ENCODE results near the gene NTN1.

DNA sequence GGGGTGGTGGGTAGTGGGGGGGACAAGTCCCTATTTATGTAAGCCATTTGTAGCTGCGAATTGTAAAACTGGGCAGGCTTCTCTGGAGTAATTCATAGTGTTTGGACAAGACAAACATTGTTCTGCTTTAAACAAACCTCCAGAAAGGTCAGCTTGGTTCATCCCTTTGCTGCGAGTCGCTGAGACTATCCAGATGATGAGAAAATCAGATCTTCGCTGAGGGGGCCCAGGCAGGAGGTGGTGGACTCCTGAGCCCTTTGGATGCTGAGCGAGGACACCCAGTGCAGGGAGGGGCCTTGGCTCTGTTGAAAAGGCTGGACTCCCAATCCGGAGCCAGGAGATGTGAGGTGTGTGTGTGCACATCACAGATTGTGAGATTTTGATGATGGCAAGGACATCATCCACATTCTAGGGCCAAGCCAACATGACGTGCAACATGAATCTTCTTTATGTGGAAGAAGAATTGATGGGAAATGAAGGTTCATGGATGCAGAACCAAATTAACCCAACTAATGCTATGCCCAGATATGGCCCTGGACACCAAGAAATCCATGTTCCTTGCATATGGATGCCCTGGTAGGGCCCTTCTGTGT is 15.0 kb upstream of the NTN1 start:
- no peak for TF ChIP-seq ARHGAP35 (CRISPR knock-in tag; IDR thresholded peaks at IDR 0.05; ENCODE audit: borderline replicate concordance)
- TF ChIP-seq, protein P1, sequence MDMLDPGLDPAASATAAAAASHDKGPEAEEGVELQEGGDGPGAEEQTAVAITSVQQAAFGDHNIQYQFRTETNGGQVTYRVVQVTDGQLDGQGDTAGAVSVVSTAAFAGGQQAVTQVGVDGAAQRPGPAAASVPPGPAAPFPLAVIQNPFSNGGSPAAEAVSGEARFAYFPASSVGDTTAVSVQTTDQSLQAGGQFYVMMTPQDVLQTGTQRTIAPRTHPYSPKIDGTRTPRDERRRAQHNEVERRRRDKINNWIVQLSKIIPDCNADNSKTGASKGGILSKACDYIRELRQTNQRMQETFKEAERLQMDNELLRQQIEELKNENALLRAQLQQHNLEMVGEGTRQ (IDR thresholded peaks at IDR 0.05; ENCODE audit: low read depth, low read length) = no peak
- TF ChIP-seq, protein P1 (CRISPR knock-in tag; IDR thresholded peaks at IDR 0.05; ENCODE audit: borderline replicate concordance) = no peak
- TF ChIP-seq ATF1 (CRISPR knock-in tag; IDR thresholded peaks at IDR 0.05) = no peak

Measured in HepG2 (cell line).